ENCODE measurements around the gene AKAP13.
"Not testable (repeated sequence)": the region's sequence is repeated elsewhere in the genome, so short reads cannot be mapped to it uniquely, and the experiment has no call there.

Gene AKAP13, protein sequence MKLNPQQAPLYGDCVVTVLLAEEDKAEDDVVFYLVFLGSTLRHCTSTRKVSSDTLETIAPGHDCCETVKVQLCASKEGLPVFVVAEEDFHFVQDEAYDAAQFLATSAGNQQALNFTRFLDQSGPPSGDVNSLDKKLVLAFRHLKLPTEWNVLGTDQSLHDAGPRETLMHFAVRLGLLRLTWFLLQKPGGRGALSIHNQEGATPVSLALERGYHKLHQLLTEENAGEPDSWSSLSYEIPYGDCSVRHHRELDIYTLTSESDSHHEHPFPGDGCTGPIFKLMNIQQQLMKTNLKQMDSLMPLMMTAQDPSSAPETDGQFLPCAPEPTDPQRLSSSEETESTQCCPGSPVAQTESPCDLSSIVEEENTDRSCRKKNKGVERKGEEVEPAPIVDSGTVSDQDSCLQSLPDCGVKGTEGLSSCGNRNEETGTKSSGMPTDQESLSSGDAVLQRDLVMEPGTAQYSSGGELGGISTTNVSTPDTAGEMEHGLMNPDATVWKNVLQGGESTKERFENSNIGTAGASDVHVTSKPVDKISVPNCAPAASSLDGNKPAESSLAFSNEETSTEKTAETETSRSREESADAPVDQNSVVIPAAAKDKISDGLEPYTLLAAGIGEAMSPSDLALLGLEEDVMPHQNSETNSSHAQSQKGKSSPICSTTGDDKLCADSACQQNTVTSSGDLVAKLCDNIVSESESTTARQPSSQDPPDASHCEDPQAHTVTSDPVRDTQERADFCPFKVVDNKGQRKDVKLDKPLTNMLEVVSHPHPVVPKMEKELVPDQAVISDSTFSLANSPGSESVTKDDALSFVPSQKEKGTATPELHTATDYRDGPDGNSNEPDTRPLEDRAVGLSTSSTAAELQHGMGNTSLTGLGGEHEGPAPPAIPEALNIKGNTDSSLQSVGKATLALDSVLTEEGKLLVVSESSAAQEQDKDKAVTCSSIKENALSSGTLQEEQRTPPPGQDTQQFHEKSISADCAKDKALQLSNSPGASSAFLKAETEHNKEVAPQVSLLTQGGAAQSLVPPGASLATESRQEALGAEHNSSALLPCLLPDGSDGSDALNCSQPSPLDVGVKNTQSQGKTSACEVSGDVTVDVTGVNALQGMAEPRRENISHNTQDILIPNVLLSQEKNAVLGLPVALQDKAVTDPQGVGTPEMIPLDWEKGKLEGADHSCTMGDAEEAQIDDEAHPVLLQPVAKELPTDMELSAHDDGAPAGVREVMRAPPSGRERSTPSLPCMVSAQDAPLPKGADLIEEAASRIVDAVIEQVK (N-terminal part only)

DNA sequence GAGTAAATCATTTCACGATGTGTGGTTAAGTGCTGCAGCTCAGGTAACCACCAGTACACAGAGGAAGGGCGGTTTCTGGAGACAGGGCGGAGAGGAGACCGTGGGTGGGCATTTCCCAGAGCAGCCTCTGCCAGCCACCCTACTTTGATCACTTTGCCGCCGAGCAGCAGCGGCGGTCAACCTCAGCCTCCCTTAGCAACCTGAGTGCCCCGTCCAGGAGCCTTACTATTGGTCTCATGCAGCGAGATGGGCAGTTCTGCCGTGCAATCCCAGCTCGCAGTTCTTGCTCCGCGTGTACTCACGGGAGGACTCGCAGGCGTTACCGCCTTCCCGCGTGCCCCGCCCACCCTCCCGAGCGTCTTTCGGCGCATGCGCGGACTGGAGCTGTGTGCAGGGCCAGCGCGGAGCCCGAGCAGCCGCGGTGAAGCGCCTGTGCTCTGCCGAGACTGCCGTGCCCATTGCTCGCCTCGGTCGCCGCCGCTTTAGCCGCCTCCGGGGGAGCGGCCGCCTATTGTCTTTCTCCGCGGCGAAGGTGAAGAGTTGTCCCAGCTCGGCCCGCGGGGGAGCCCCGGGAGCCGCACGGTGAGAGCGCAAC, at the start of gene AKAP13:
Gene AKAP13, plus strand, starts transcription at position 387 of the 595 bp plus-strand sequence. CDS start 105,118 bp downstream, outside the sequence.
- DNase-seq = peak; percentile 98

DNA sequence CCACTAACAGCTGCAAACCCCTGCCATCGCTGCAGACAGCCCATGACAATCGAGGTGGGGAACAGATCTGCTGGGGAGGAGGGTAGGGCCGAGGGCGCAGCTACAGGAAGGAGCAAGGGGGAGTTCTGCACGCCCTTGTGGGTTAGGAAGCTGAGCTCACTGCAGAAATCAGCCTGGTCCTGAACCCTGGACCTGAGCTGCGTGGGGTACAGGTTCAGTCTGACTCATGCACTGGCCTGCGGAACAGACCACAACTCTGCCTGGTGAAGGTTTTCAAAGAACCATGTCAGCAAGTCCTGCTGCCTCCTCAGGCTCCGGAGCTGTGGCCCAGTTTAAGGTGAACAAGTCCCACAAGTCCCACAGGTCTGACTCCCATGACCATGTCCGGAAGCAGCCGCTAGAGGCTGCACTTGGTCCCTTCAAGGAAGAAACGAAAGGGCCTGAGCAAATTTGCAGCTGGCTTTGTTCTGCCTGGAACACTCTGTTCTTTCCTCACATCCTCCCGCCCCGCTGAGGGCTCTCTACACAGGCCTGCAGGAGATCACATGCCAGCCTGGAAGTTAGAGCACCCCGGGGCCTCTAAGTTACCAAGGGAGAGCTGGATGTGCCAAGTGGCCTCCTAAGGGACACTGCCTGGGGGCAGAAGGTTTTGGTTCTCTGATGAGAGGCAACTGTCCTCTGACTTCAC, 49.4 kb upstream of the AKAP13 start:
- DNase-seq = peak; percentile 85 to 90

DNA sequence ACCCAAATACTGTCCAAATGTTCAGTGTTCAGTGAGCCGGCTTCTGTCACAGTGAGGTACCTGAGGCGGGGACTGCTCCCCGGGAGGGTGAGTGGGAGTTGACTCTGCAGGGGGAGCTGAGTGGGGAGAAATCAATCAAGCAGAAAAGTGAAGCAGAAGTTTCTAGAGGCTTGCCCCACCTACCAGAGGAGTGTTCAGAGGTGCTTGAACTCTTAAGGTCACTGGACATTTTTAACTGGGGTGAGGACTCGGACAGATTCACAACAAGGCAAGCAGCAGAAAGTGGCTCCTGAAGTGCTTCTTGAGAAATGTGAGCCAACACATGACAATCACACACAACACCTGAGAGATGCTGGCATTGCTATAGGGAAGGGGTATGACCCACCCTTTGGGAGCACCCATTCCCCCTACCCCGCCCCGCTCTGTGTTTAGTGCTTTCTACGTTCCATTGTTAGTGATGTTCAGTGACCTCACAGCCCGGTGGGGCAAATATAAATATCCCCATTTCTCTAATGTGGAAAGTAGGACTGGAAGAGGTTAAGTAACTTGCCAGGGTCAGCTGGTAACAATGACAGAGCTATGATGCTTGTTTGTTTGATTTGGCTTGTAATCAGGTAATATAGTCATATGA, 48.6 kb upstream of the AKAP13 start:
- DNase-seq = no peak

DNA sequence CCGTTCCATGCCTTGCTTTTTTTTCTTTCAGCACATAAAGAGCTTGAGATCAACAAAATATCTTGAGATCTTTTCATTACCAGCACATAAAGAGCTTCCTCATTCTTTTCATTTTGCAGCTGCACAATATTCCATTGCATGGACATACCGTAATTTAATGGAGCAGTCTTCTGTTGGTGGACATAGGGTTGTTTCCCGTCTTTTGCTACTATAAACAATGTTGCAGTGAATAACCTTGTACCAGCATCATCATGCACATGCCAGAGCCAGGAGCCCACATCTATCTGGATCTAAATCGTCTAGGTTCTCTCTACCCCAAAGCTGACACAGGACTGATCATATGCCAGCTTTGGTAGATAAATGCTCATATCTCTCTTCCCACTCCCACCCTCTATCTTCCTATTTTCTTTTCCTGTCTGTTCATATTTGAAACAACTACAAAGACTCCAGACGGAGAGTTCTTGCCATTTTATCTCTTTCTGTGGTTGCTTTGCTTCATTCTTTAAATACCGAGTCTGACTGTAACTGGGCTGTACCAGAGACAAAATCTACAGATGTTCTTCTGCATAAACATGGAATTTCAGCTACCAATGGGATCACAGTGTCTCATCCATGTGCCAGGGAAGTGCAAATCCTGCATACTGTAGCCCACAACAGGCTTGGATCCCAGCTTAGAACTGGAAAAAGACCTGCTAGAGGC, 47.1 kb upstream of the AKAP13 start:
- DNase-seq = no peak

DNA sequence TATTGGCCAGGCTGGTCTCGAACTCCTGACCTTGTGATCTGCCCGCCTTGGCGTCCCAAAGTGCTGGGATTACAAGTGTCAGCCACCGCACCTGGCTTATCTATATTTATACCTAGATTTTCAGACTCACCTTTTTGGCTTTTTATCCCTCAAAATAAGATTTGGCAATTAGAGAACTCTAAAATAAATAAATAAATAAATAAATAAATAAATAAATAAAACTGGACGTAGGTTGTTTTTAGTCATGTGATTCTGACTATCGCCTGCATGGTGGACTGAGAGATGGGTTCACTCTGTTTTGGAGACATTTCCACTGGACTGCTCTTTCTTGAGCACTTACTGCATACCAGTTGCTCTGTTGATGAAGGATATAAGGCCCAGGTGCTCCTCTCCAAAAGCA, 46.2 kb upstream of the AKAP13 start:
- DNase-seq = no peak

DNA sequence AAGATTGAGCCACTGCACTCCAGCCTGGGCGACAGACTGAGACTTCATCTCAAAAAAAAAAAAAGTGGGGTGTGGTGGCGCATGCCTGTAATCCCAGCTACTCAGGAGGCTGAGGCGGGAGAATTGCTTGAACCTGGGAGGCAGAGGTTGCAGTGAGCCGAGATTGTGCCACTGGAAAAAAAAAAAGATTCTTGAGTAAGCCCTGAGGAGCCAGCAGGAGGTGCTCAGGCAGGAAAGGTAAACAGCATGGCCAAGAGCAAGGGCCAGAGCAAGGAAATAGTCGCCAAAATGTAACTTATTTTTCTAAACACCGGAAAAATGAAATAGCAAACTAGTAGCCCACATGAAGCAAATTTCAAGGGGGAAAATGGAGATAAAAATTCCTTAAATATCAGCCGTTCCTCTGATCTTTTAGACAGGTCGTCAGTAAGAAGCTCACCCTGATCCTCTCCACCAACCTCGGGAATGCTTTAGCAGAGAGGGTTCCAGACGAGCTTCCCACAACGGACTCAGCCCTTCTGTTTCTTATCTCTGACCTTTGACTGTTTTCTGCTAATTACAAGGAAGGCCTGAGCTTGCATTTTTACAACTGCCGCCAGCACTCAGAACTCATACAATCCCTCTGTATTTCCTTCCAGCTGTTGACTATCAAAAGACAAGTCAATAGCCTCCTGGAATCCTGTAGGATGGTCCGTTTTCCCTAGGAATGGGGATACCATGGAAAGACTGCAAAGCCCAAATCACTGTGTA, 45.0 kb upstream of the AKAP13 start:
- no peak for DNase-seq

DNA sequence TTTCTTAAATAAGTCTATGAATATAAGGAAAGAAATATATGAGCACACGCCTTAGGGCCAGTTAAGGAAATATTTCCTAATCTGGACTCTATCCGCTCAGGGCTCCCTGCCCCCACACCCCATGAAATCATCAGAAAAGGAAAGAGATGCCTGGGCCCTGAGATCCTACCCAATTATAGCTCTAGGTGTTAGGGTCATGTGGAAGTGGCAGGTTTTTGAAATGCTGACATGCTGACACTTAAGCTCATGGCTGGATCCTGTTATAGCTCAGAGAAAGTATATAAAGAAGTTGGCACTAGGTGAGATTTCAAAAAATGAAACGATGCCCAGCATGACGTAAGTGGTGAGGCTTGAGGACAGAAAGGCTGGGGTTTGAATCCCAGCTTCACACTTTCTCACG, 43.5 kb upstream of the AKAP13 start:
- DNase-seq = no peak

DNA sequence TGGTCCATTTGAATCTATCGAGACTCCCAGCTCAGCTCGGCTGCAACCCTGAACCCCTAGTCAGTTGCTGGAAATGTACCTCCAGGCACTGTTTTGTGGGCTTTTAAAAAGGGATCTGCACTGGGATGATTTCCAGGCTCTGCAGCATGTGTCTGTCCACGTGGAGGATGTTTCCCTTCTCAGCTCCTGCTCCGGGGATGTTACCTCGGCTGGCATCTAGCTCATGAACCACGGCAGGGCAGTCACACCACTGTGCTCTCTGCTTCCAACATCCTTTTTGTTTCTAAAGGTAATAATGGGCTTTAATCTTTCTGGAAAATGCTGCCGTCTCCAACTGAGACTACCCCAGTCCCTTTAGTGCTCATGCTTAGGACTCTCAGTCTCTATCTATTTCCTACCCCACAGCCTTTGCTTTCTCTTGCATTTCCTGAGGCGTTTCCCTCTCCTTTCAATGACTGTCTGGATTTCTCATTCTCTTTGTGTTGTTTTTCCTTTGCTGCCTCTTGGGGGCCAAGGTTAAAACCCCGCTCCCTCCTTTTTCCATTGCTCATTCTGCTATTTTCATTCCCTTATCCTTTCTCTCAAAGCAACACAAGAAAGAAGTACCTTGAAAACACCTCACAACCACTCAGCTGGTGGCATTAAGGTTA, 42.9 kb upstream of the AKAP13 start:
- peak in 1 of 2 experiments; percentile 1 for DNase-seq

DNA sequence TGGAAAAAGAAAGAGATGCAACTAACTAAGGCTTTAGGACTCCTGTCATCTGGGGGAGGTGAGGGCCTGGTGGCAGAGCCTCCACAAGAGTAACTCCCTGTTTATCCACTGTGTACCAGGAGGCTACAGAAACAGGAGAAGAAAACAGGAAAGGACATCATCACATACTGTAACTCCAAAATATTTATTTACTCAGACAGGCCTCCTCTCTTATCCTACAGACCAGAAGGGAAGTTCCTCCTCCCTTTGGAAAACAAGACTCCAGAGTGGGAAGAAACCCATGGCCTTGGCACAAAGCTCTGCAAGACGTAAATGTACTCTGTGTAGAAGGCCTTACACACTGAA, 40.1 kb upstream of the AKAP13 start:
- DNase-seq = no peak

DNA sequence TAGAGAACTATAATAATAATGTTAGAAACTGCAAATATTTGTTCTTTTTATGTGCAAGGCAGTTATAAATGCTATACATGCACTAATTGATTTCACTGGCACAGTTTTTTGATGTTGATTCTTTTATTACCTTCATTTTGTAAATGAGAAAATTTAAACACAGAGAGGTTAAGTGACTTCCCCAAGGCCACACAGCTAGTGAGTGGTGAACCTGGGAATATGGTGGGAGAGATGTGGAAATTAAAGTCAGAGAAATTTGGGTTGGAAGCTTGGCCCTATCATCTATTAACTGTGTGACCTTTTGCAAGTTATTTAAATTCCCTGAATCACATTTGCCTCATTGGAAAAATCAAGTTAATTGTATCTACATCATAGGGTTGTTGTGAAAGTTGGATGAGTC, 39.6 kb upstream of the AKAP13 start:
- no peak for DNase-seq

DNA sequence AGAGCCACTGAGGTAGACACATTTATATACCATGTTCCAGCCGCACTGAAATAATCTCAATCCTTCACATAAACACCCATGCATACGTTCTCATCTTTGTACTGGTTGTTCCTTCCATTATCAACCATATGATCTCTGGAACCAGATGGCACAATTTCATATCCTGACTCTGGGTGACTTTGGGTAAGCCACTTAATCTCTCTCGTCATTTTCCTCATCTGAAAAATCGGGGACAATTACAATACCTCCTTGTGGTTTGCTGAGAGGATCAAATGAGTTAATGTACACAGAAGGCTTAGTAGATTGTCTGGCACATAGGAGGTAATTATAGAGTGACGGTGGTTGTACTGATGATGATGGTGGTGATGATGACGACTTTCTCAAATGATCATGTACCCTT, 38.2 kb upstream of the AKAP13 start:
- DNase-seq = not testable (repeated sequence)

DNA sequence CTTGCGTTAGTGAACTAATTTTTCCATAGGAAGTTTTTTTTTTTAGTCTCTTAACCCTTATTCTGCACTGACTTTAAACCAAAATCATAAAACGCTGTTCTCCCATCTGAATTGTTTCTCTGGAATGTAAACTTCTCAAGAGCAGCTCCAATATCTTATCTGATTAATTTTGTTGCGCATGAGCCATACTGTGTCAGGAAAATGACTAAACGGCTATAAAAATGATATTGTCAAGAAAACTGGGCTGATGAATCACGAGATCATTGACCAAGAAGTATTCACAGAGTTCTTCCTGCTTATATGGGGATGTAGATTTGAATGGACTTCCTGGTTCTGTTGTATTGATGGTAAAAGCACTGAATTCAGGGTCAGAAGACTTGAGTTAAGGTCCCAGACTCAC, 37.0 kb upstream of the AKAP13 start:
- not testable (repeated sequence) for DNase-seq

DNA sequence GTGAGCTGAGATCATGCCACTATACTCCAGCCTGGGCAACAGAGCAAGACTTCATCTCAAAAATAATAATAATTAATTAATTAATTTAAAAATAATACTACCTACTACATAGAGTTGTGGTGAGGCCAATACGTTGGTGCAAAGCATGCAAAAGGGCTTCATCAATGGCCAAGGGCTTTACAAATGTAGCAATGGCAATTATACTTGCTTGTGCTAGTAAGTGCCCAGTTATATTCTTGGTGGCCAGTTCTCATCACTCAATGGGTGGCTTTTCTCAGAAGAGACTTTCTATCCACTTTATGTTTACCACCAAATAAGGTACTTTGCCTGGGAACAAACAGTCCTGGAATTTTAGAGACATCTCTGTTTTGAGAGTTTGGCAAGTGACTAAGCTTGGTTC, 36.2 kb upstream of the AKAP13 start:
- not testable (repeated sequence) for DNase-seq

DNA sequence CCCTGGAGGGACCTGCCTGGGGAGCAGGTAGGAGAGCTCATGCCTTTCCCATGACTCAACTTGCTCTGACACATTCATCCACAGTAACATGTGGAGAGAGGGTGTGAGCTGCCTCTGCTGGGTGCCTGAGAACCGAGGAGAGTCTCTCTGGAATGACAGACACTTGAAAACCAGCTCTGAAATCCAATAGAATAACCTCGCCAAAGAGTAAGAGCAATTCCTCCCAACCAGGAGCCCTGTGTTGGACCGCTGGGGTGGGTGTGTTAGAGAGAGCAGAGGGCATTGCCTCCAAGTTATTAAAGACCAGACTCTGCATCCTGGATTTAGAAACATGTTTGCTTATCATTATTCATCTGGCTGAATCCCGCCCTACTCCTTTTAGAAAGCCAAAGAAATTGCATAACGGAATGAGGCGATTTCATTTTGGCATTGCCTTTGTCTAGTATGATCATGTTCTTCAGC, 35.7 kb upstream of the AKAP13 start:
- DNase-seq = not testable (repeated sequence)

DNA sequence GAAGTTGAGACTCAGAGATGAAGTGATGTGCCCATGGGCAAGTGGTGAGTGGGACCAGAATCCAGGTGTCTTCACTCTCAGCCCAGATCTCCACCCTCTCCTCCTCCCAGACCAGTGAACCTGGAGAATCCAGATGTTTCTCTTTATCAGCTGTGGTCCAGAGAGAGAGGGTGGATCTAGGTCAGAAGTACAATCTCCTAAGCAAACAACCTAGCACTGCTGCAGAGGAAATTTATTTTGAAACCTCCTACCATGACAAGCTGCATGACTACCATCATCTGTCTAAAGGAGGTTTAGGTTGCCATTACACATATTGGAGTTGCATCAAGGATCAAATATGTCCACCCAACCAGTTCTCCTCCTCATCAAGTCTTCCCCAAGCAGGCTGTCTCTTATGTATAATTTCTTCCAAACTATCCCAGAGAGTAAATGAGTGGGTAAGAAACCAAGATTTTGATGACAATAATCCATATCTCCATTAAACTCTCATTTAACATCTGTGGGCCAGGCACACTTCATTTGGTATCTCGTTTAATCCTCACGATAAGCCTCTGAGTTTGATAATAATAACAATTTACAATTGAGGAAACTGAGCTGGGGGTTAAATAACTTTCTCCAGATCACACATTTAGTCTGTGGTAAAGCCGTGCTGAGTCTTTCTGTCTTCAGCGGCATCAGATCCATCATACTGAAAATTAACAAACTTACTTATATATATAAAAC, 35.0 kb upstream of the AKAP13 start:
- DNase-seq = not testable (repeated sequence)

DNA sequence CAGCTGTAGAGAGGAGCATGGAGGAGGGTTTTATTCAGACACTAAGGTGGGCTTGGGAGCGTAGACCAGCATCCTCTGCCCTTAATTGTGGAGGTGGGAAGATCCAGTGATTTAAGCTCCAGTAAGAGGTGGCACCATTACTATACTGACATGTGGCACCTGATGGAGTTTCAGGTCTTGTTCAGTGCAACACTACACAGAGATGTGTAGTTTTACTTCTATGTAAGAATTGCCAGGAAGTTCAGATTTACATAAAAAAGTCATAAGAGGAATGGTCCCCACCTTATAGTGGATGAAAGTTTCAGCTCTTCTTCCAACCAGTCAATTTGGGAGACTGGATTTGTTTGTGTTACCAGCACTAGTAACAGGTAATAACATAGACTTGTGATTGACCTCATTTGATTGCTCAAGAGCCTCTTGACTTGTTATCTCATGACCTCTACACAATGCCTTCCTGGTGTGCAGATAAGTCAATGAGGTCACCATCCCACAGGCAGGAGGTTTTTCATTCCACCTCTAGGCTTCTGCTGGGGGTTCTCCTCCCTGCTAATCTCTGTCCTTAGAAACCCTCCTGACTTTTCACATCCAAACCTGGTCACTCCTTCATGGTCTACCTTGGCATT, 33.8 kb upstream of the AKAP13 start:
- DNase-seq = not testable (repeated sequence)

DNA sequence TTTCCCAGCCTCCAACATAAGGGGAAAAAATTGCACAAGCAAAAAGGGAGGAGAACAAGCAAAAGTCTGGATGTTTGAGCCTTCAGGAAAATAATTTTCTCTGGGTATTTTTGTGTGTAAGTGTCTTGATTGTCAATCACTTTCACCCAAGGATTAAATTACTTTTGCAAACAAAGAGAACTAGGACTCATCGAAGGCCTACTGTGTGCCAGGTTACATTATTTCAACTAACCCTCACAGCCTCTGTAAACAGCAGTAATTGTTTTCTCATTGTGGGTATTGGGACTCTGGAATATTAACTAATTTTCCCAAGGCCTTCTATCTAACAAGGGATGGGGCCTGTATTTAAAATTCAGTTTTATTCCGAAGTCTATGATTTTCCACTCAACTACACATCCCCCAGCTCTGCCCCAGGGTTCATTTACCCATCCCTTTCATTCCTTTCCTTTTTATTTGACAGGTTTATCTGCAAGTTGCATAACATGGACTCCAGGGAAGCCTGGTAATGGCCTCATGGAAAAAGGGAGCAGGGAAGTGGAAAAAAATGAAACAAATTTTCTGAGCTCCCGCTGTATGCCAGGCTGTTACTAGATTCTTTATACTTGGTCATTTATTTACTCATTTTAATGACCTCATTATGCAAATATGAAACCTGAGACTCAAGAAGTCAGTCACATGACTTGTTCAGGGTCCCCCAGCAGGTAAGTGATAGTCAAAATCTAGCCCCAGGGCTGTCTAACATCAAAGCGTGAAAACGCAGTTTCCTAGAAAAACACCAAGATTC, 32.9 kb upstream of the AKAP13 start:
- DNase-seq = peak; percentile 87 to 88

All from NCI-H526 (cell line).